Measurements from ENCODE around the gene TIMMDC1. TPM values are rescaled to one million over a fixed set of nuclear protein-coding genes. Genes with fewer than 3 reads are reported as not detected.

TIMMDC1 gene
- total and polyA plus RNA-seq, 2 of the 13 experiments (the other 11 are each of a cell fraction or from before 2014, with no cell fraction given): 50.0 to 77.8 TPM

GRCh38 chr3:119518026-119518425 is 19.7 kb downstream of the TIMMDC1 start:
- ATAC-seq: no peak

More at GRCh38 chr3:119518026-119518425, 19.7 kb downstream of the TIMMDC1 start:
- no peaks in the 10 kb centered on the region for H3K79me2 ChIP-seq (ENCODE audit: insufficient read depth, low read length)
- no peak overlapping the region for H3K4me2 ChIP-seq (ENCODE audit: low read depth, low read length)
- intact Hi-C loops (cut with micrococcal nuclease; ENCODE audit: unreplicated experiment): no loop called here
- BruUV-seq (replicated peaks): no TSS peak
- H3K36me3 ChIP-seq (replicated peaks in 1 of 2; ENCODE audit: control insufficient read depth in 1 of 2, insufficient read depth in 2 of 2, low read length in 2 of 2): peaks cover 10 to 61% of the 10 kb centered on the region in 2 experiments
- no peak for DNase-seq (ENCODE audit: low spot score)
- H3K9ac ChIP-seq (ENCODE audit: insufficient read depth, low read depth, low read length): no peak overlapping the region
- H3K27ac ChIP-seq (ENCODE audit: extremely low read length, insufficient read depth, low read length): no peak overlapping the region
- CTCF ChIA-PET (ENCODE audit: low intra/inter-chr PET ratio, low total read pairs): no interaction called here
- 100% methylated on average over 1 of the region's 1 CpG for WGBS (ENCODE audit: low lambda C conversion rate)
- no peak overlapping the region for H2AFZ ChIP-seq (ENCODE audit: low read length)
- no peak overlapping the region for H3K4me3 ChIP-seq (replicated peaks in 1 of 3; ENCODE audit: insufficient read depth in 1 of 3, low read depth in 2 of 3, low read length in 3 of 3)
- in situ Hi-C loops (cut with HindIII; ENCODE audit: extremely low pct_ligation_motif_present, low pct_unique_long_range_greater_than_20kb): no loop called here
- H3K27me3 ChIP-seq (ENCODE audit: control insufficient read depth in 1 of 2, insufficient read depth in 2 of 2, low read length in 2 of 2): no peaks in the 10 kb centered on the region
- no peak for TF ChIP-seq ZNF432 (CRISPR knock-in tag; IDR thresholded peaks at IDR 0.05; ENCODE audit: borderline replicate concordance)
- TF ChIP-seq GTF2F1 (IDR thresholded peaks at IDR 0.05; ENCODE audit: low read length): no peak
- no peak for TF ChIP-seq RBM39 (IDR thresholded peaks at IDR 0.05; ENCODE audit: low read depth, low read length, poor library complexity, severe bottlenecking)
- no peak for TF ChIP-seq SPEN (CRISPR knock-in tag; IDR thresholded peaks at IDR 0.05; ENCODE audit: low read depth)
- no peak for TF ChIP-seq PRMT3 (CRISPR knock-in tag; IDR thresholded peaks at IDR 0.05; ENCODE audit: borderline replicate concordance, low read depth)
- no peak for TF ChIP-seq DPF2 (CRISPR knock-in tag; IDR thresholded peaks at IDR 0.05; ENCODE audit: borderline replicate concordance, low read depth)
- no peak for TF ChIP-seq TCF12 (IDR thresholded peaks at IDR 0.05)
- no peak for TF ChIP-seq TCF12 (CRISPR knock-in tag; IDR thresholded peaks at IDR 0.05)
- TF ChIP-seq ZNF282 (IDR thresholded peaks at IDR 0.05; ENCODE audit: partially characterized antibody): no peak
- no peak for TF ChIP-seq MTA3 (CRISPR knock-in tag; IDR thresholded peaks at IDR 0.05)
- no peak for TF ChIP-seq KDM6A (CRISPR knock-in tag; IDR thresholded peaks at IDR 0.05; ENCODE audit: low read depth)
- TF ChIP-seq KAT8 (CRISPR knock-in tag; IDR thresholded peaks at IDR 0.05): no peak
- no peak for TF ChIP-seq CCAR2 (optimal IDR thresholded peaks at IDR 0.05; ENCODE audit: low read depth, low read length)
- no peak for TF ChIP-seq SMAD3 (CRISPR knock-in tag; IDR thresholded peaks at IDR 0.05)
- TF ChIP-seq ZNF597 (CRISPR knock-in tag; IDR thresholded peaks at IDR 0.05): no peak
- TF ChIP-seq CAMTA2 (CRISPR knock-in tag; IDR thresholded peaks at IDR 0.05; ENCODE audit: borderline replicate concordance): no peak
- TF ChIP-seq ZNF687 (CRISPR knock-in tag; IDR thresholded peaks at IDR 0.05): no peak
- no peak for TF ChIP-seq PTBP1 (IDR thresholded peaks at IDR 0.05; ENCODE audit: low read depth, low read length, poor library complexity, severe bottlenecking)
- H4K20me1 ChIP-seq (ENCODE audit: insufficient read depth, low read length): no peaks in the 10 kb centered on the region
- no peaks in the 10 kb centered on the region for H3K4me1 ChIP-seq (ENCODE audit: insufficient read depth, low read length)
- POLR2A ChIA-PET: interaction anchor here (0.9 kb wide), 1 partner anchor 27 kb away, joined by 3 read pairs; no protein-coding TSS in a partner anchor
- H3K9me3 ChIP-seq (ENCODE audit: low read length): peaks cover 16% of the 10 kb centered on the region; the same call in 1 of the 2 replicates
- no peak for FAIRE-seq

Data from HepG2 (cell line).